Colonic mucosa (tissue), 4 donors: Measurements from ENCODE around the gene GLCE. TPM values are rescaled to one million over a fixed set of nuclear protein-coding genes. Genes with fewer than 3 reads are reported as not detected.
"Not testable (repeated sequence)": the region's sequence is repeated elsewhere in the genome, so short reads cannot be mapped to it uniquely, and the experiment has no call there.

ENCODE experiments used
- DNase-seq: peaks from one replicate; pipeline ENCODE4 v3.0.0-alpha.2; 2020
- H3K27ac ChIP-seq: fragments of 200-600 bp; one replicate; pipeline ENCODE4 v1.8.0; 2021
- H3K27me3 ChIP-seq: fragments of 200-600 bp; one replicate; pipeline ENCODE4 v1.8.0; 2021
- H3K36me3 ChIP-seq: fragments of 200-600 bp; one replicate; pipeline ENCODE4 v1.8.0; 2021
- H3K4me1 ChIP-seq: fragments of 200-600 bp; one replicate; pipeline ENCODE4 v1.8.0; 2021; ENCODE audit warnings: mild to moderate bottlenecking
- H3K4me3 ChIP-seq: fragments of 200-600 bp; one replicate; pipeline ENCODE4 v1.8.0; 2021
- H3K9ac ChIP-seq, 2 donors: one replicate each; pipeline ENCODE4 v1.7.0; 2013; ENCODE audit warnings: control low read depth in 2 of 2, low read depth in 2 of 2, low read length in 2 of 2
- H3K9me3 ChIP-seq: fragments of 200-600 bp; one replicate; pipeline ENCODE4 v1.8.0; 2021
- CTCF ChIP-seq: fragments of 200-600 bp; IDR thresholded peaks from one replicate; pipeline ENCODE4 v1.8.0; 2022; ENCODE audit warnings: antibody characterized with exemption, mild to moderate bottlenecking
- intact Hi-C: fragments of 100-400 bp; cut with DNase I; formaldehyde crosslinking; loops from one replicate; pipeline ENCODE4 v1.14.1; 2022
- total RNA-seq, 2 donors: library from RNA; stranded (reverse); fragmentation: NEBNext Ultra II Directional in 1 of 2; extraction: Animal tissue kit (Norgen Biotek cat#: 25700) in 1 of 2; gene quantifications; one replicate each; pipeline ENCODE4 v1.2.1, GENCODE V29; 2021
- donor health status: healthy.
- donor health status: DM: no; HTN: no; CAD: no.
- donor health status: DM: no; HTN: no; CAD: no.

Gene GLCE
- total RNA-seq, 2 donors from 2014 or later = 28.0 to 61.1 TPM

GRCh38 chr15:69149163-69149562, 11.3 kb upstream of the GLCE start:
- H3K27ac ChIP-seq = no peak overlapping the region
- no peaks in the 10 kb centered on the region for H3K4me1 ChIP-seq
- DNase-seq = no peak
- no peak overlapping the region for H3K9ac ChIP-seq
- H3K36me3 ChIP-seq = no peaks in the 10 kb centered on the region
- H3K4me3 ChIP-seq = no peak overlapping the region
- TF ChIP-seq CTCF = no peak
- H3K9me3 ChIP-seq = no peaks in the 10 kb centered on the region
- no peaks in the 10 kb centered on the region for H3K27me3 ChIP-seq
- intact Hi-C loops = no loop called here

GRCh38 chr15:69149803-69150202, 10.6 kb upstream of the GLCE start:
- no peak overlapping the region for H3K4me3 ChIP-seq
- DNase-seq = no peak
- no peaks in the 10 kb centered on the region for H3K4me1 ChIP-seq
- no peaks in the 10 kb centered on the region for H3K9me3 ChIP-seq
- H3K27ac ChIP-seq = no peak overlapping the region
- H3K9ac ChIP-seq = no peak overlapping the region
- H3K36me3 ChIP-seq = no peaks in the 10 kb centered on the region
- H3K27me3 ChIP-seq = no peaks in the 10 kb centered on the region
- no peak for TF ChIP-seq CTCF
- intact Hi-C loops = loop anchor here (10.0 kb wide), 1 partner anchor 85 kb away; no protein-coding TSS in a partner anchor

GRCh38 chr15:69150336-69150735, 10.1 kb upstream of the GLCE start:
- Histone ChIP-seq H3K4me3 (no peak overlapping the region), H3K27me3 (no peaks in the 10 kb centered on the region), H3K4me1 (no peaks in the 10 kb centered on the region), H3K27ac (no peak overlapping the region), H3K9ac (no peak overlapping the region), H3K36me3 (no peaks in the 10 kb centered on the region), H3K9me3 (no peaks in the 10 kb centered on the region)
- no peak for TF ChIP-seq CTCF
- intact Hi-C loops = loop anchor here (10.0 kb wide), 1 partner anchor 86 kb away; no protein-coding TSS in a partner anchor
- no peak for DNase-seq

DNA sequence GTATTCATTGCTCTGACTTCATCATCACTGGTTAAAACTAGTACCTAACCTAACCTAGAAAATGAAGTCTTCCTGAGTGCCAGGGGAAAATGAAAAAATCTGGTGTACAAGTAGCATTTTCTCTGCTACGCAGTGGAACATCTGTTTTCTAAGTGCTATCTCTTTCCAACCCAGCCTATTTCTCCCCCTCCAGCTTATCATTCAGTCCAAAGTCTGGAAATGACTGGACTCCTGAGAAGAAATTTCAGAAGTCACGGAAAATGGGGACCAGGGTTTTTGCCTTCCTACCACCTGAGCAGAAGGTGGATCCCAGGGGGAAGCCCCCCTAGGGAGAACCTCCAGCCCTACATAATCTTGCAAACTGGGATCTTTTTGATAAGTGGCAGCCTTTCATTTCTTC, 9.6 kb upstream of the GLCE start:
- H3K4me3 ChIP-seq = no peak overlapping the region
- H3K9me3 ChIP-seq = no peaks in the 10 kb centered on the region
- no peaks in the 10 kb centered on the region for H3K36me3 ChIP-seq
- intact Hi-C loops = loop anchor here (10.0 kb wide), 1 partner anchor 86 kb away; no protein-coding TSS in a partner anchor
- H3K27me3 ChIP-seq = no peaks in the 10 kb centered on the region
- DNase-seq = no peak
- no peak overlapping the region for H3K9ac ChIP-seq
- no peak for TF ChIP-seq CTCF
- no peaks in the 10 kb centered on the region for H3K4me1 ChIP-seq
- no peak overlapping the region for H3K27ac ChIP-seq

GRCh38 chr15:69153046-69153445, 7.4 kb upstream of the GLCE start:
- no peak overlapping the region for H3K9ac ChIP-seq
- no peaks in the 10 kb centered on the region for H3K4me1 ChIP-seq
- no peak for DNase-seq
- no peaks in the 10 kb centered on the region for H3K9me3 ChIP-seq
- no peak overlapping the region for H3K27ac ChIP-seq
- H3K4me3 ChIP-seq = no peak overlapping the region
- TF ChIP-seq CTCF = no peak
- H3K36me3 ChIP-seq = no peaks in the 10 kb centered on the region
- no peaks in the 10 kb centered on the region for H3K27me3 ChIP-seq
- intact Hi-C loops = loop anchor here (10.0 kb wide), 1 partner anchor 88 kb away; no protein-coding TSS in a partner anchor

- intact Hi-C loops = loop anchor here (10.0 kb wide), 1 partner anchor 89 kb away; no protein-coding TSS in a partner anchor
- H3K4me1 ChIP-seq, H3K36me3 ChIP-seq, H3K27ac ChIP-seq, H3K9me3 ChIP-seq, H3K9ac ChIP-seq, DNase-seq, H3K4me3 ChIP-seq, H3K27me3 ChIP-seq: not testable (repeated sequence)
These were observed 6.8 kb upstream of the GLCE start for GRCh38 chr15:69153587-69153986.
